Spinal cord (tissue), 10 donors: ENCODE data around the gene RAB20. TPM values are rescaled to one million over a fixed set of nuclear protein-coding genes. Genes with fewer than 3 reads are reported as not detected.
"Not testable (repeated sequence)": the region's sequence is repeated elsewhere in the genome, so short reads cannot be mapped to it uniquely, and the experiment has no call there.

Source experiments
- DNase-seq, 6 donors: peaks; one replicate each; pipeline versions ENCODE4 v3.0.0 to v3.0.0-alpha.2; 2013 to 2015; ENCODE audit warnings: low spot score in 6 of 6, low read depth in 4 of 6
- H3K27ac ChIP-seq: one replicate; pipeline ENCODE4 v1.5.1; 2013; ENCODE audit warnings: low read depth, low read length, control low read depth
- H3K27me3 ChIP-seq: one replicate; pipeline ENCODE4 v1.6.1; 2013; ENCODE audit warnings: low read length; ENCODE audit not compliant: control insufficient read depth, insufficient read depth
- H3K36me3 ChIP-seq: one replicate; pipeline ENCODE4 v1.6.1; 2013; ENCODE audit warnings: low read length; ENCODE audit not compliant: control insufficient read depth, insufficient read depth
- H3K4me1 ChIP-seq: one replicate; pipeline ENCODE4 v1.6.1; 2013; ENCODE audit warnings: low read length; ENCODE audit not compliant: control insufficient read depth, insufficient read depth
- H3K4me3 ChIP-seq: one replicate; pipeline ENCODE4 v1.5.1; 2013; ENCODE audit warnings: low read depth, low read length, control low read depth
- H3K9me3 ChIP-seq: one replicate; pipeline ENCODE4 v1.6.1; 2013; ENCODE audit warnings: low read length; ENCODE audit not compliant: control insufficient read depth, insufficient read depth
- WGBS: methylation state at CpG from one replicate; pipeline ENCODE4 v1.1.5; 2013; ENCODE audit warnings: missing lambda C conversion rate; ENCODE audit not compliant: insufficient coverage; 5-methylcytosine and 5-hydroxymethylcytosine counted together
- polyA plus RNA-seq, 2 donors: library from polyadenylated mRNA; unstranded; fragments of 120-200 nt; gene quantifications; one replicate each; pipeline ENCODE4 v1.2.1, GENCODE V29; 2013; ENCODE audit not compliant: insufficient read length in 2 of 2
- total RNA-seq, 2 donors: library from RNA; depleted of rRNA in 1 of 2; stranded (reverse); fragments of 120-200 nt in 1 of 2; fragments of >200 nt in 1 of 2; gene quantifications; one replicate each; pipeline versions ENCODE4 v1.2.3 to v1.2.4, GENCODE V29; 2013 to 2014
- donor health status: healthy.

RAB20 gene
- total and polyA plus RNA-seq, 4 donors = 2.6 to 8.3 (median 5.3) TPM

DNA sequence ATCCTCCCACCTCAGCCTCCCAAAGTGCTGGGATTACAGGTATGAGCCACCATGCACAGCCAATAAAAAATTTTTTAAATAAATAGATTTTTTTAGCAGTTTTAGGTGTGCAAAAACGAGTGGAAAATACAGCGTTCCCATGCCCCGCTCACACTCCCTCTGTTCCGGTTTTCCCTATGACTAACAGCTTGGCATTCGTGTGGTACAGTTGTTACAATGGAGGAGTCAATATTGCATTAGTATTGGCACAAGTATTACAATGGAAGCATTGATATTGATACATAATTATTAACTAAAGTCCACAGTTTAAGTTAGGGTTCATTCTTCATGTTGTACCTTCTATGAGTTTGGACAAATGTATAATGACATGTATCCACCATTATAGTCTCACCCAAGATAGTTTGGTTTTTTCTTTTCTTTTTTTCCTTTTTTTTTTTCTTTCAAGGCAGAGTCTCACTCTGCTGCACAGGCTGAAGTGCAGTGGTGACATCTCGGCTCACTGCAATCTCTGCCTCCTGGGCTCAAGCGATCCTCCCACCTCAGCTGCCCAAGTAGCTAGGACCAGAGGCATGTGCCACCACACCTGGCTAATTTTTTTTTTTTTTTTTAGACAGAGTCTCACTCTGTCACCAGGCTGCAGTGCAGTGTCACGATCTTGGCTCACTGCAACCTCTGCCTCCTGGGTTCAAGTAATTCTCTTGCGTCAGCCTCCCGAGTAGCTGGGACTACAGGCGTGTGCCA is 15.4 kb upstream of the RAB20 start:
- Histone ChIP-seq H3K4me3 (no peak overlapping the region), H3K27me3 (peaks cover 3% of the 10 kb centered on the region), H3K27ac (no peak overlapping the region), H3K9me3 (no peaks in the 10 kb centered on the region), H3K4me1 (peaks cover 4% of the 10 kb centered on the region), H3K36me3 (no peaks in the 10 kb centered on the region)
- 97% methylated on average over 6 of the region's 11 CpGs for WGBS
- DNase-seq = no peak

DNA sequence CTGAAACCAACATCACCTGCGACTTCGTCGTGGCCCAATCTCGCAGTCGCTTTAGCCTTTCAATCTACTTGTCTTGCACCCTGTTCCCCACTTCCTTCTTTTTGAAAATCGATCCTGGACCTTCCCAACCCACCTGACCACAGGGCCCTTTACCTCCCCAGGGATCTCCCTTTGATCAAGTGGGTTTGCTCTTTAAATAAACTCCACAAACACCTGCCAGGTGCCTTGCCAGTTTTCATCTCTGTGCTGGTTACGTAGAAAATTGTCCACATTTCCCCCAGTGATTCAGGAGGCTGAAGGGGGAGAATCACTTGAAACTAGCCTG is 14.5 kb upstream of the RAB20 start:
- no peak for DNase-seq
- 90% methylated on average over 5 of the region's 7 CpGs for WGBS
- Histone ChIP-seq H3K27ac (no peak overlapping the region), H3K4me1 (peaks cover 4% of the 10 kb centered on the region), H3K36me3 (no peaks in the 10 kb centered on the region), H3K27me3 (peaks cover 3% of the 10 kb centered on the region), H3K4me3 (no peak overlapping the region), H3K9me3 (no peaks in the 10 kb centered on the region)

GRCh38 chr13:110575322-110576069 is 14.0 kb upstream of the RAB20 start:
- peaks cover 4% of the 10 kb centered on the region for H3K4me1 ChIP-seq
- WGBS = 42% methylated on average over 14 of the region's 15 CpGs
- peaks cover 3% of the 10 kb centered on the region for H3K27me3 ChIP-seq
- H3K4me3 ChIP-seq = no peak overlapping the region
- DNase-seq = no peak
- no peak overlapping the region for H3K27ac ChIP-seq
- no peaks in the 10 kb centered on the region for H3K36me3 ChIP-seq
- no peaks in the 10 kb centered on the region for H3K9me3 ChIP-seq

GRCh38 chr13:110574161-110574560 is 12.6 kb upstream of the RAB20 start:
- Histone ChIP-seq H3K4me1 (peaks cover 4% of the 10 kb centered on the region), H3K27ac (no peak overlapping the region), H3K4me3 (no peak overlapping the region), H3K9me3 (no peaks in the 10 kb centered on the region), H3K36me3 (no peaks in the 10 kb centered on the region), H3K27me3 (peaks cover 3% of the 10 kb centered on the region)
- WGBS = 66% methylated on average over 6 of the region's 9 CpGs
- DNase-seq = no peak

- Histone ChIP-seq H3K27ac (no peak overlapping the region), H3K4me3 (no peak overlapping the region), H3K4me1 (peaks cover 4% of the 10 kb centered on the region), H3K9me3 (no peaks in the 10 kb centered on the region), H3K27me3 (peaks cover 3% of the 10 kb centered on the region), H3K36me3 (no peaks in the 10 kb centered on the region)
- no CpG with 5 or more reads among the region's 2 CpGs for WGBS
- no peak for DNase-seq
Observed at GRCh38 chr13:110572778-110573118, 11.2 kb upstream of the RAB20 start.

GRCh38 chr13:110571896-110572777 is 10.6 kb upstream of the RAB20 start:
- Histone ChIP-seq H3K9me3 (no peaks in the 10 kb centered on the region), H3K4me3 (no peak overlapping the region), H3K4me1 (peaks cover 4% of the 10 kb centered on the region), H3K27ac (no peak overlapping the region), H3K36me3 (no peaks in the 10 kb centered on the region), H3K27me3 (peaks cover 3% of the 10 kb centered on the region)
- DNase-seq = no peak
- 86% methylated on average over 20 of the region's 20 CpGs for WGBS

GRCh38 chr13:110570886-110571285 is 9.4 kb upstream of the RAB20 start:
- no peak overlapping the region for H3K4me3 ChIP-seq
- H3K4me1 ChIP-seq = peaks cover 4% of the 10 kb centered on the region
- H3K9me3 ChIP-seq = no peaks in the 10 kb centered on the region
- H3K27ac ChIP-seq = no peak overlapping the region
- no peaks in the 10 kb centered on the region for H3K36me3 ChIP-seq
- 92% methylated on average over 4 of the region's 10 CpGs for WGBS
- DNase-seq = no peak
- peaks cover 3% of the 10 kb centered on the region for H3K27me3 ChIP-seq

DNA sequence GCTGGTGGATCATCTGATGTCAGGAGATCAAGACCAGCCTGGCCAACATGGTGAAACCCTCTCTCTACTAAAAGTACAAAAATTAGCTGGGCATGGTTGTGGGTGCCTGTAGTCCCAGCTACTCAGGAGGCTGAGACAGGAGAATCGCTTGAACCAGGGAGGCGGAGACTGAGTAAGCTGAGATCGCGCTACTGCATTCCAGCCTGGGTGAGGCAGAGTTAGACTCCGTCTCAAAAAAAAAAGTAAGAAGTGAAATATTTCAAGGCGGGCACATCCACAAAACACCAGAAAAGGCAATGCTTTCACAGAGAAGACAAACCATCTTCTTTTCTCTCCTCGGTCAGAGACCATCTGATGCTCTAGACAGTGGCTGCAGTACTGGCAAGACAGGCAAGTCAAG is 8.4 kb upstream of the RAB20 start:
- H3K4me1 ChIP-seq, H3K27ac ChIP-seq, H3K27me3 ChIP-seq, H3K36me3 ChIP-seq, H3K4me3 ChIP-seq, H3K9me3 ChIP-seq, DNase-seq: not testable (repeated sequence)
- WGBS = no CpG with 5 or more reads among the region's 7 CpGs

DNA sequence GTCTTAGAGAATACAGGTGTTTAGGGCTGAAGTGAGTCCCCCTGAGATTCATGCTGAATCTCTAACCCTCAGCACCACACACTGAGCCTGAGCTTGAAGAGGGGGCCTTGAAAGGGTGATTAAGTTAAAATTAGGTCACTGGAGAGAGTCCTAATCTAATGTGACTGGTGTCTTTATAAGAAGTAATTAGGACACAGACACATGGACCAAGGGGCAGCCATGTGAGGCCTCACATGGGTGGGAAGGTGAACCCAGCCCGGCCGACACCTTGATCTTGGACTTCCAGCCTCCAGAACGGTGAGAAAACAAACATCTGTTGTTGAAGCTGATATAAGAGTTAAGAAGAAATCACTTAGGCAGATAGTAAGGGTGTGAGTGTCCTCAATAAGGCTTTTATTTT is 7.1 kb upstream of the RAB20 start:
- DNase-seq = no peak
- H3K4me1 ChIP-seq = no peaks in the 10 kb centered on the region
- no peaks in the 10 kb centered on the region for H3K36me3 ChIP-seq
- H3K27ac ChIP-seq = no peak overlapping the region
- H3K27me3 ChIP-seq = peaks cover 8% of the 10 kb centered on the region
- WGBS = 83% methylated on average over 3 of the region's 3 CpGs
- no peak overlapping the region for H3K4me3 ChIP-seq
- H3K9me3 ChIP-seq = no peaks in the 10 kb centered on the region
